ENCODE data around the gene ZNF197. TPM values are rescaled to one million over a fixed set of nuclear protein-coding genes. Genes with fewer than 3 reads are reported as not detected.
"Not testable (repeated sequence)": the region's sequence is repeated elsewhere in the genome, so short reads cannot be mapped to it uniquely, and the experiment has no call there.

Gene ZNF197
- 10 to 100 TPM; 12.0 to 13.5 (median 12.2) TPM for total RNA-seq (2021; fragmentation: NEBNext Ultra II Directional; extraction: Animal tissue kit (Norgen Biotek cat#: 25700))
- long read RNA-seq, partial matches to known transcripts = 0 of 7 reads
- long read RNA-seq, other reads (novel, unspliced or antisense) = 2 of 7 reads

GRCh38 chr3:44624749-44625480 lies at the start of gene ZNF197:
ZNF197 (plus strand) TSS chr3:44625036; CDS start chr3:44629155, 4,119 bp downstream.
- H3K4me1 Mint-ChIP-seq (ENCODE audit: low read depth) = peaks cover 19% of the 10 kb centered on the region

GRCh38 chr3:44576613-44577012 lies 48.2 kb upstream of the ZNF197 start:
- Mint-ChIP-seq H3K27me3 (ENCODE audit: insufficient read depth) (no peaks in the 10 kb centered on the region; the same call in 1 of the 2 replicates), H3K36me3 (ENCODE audit: low read depth) (peaks cover 13% of the 10 kb centered on the region)
- TF ChIP-seq CTCF (IDR thresholded peaks at IDR 0.05) = no peak

More at GRCh38 chr3:44624749-44625480, at the start of gene ZNF197:
- H3K9me3 Mint-ChIP-seq = no peaks in the 10 kb centered on the region
- peaks cover 6% of the 10 kb centered on the region; the same call in 1 of the 2 replicates for H3K36me3 Mint-ChIP-seq (ENCODE audit: low read depth)
- H3K4me3 Mint-ChIP-seq = peak within 1 kb of the TSS; percentile 96
- peak within 1 kb of the TSS; percentile 86 for H3K27ac Mint-ChIP-seq
- DNase-seq = peak; percentile 84
- peak; percentile 25; the same call in 1 of the 2 replicates for TF ChIP-seq CTCF (IDR thresholded peaks at IDR 0.05)
- H3K27me3 Mint-ChIP-seq (ENCODE audit: insufficient read depth) = no peaks in the 10 kb centered on the region; the same call in 1 of the 2 replicates

GRCh38 chr3:44577354-44577952 lies 47.4 kb upstream of the ZNF197 start:
- H3K9me3 Mint-ChIP-seq = peaks cover 51% of the 10 kb centered on the region
- H3K4me1 Mint-ChIP-seq (ENCODE audit: low read depth); DNase-seq; H3K36me3 Mint-ChIP-seq (ENCODE audit: low read depth); H3K4me3 Mint-ChIP-seq; H3K27me3 Mint-ChIP-seq (ENCODE audit: insufficient read depth); H3K27ac Mint-ChIP-seq: not testable (repeated sequence)

More at GRCh38 chr3:44576613-44577012, 48.2 kb upstream of the ZNF197 start:
- no peaks in the 10 kb centered on the region for H3K4me1 Mint-ChIP-seq (ENCODE audit: low read depth)
- no peak for DNase-seq
- H3K9me3 Mint-ChIP-seq = peaks cover 57% of the 10 kb centered on the region
- H3K4me3 Mint-ChIP-seq = no peak overlapping the region
- no peak overlapping the region for H3K27ac Mint-ChIP-seq

- not testable (repeated sequence) for DNase-seq; H3K36me3 Mint-ChIP-seq (ENCODE audit: low read depth); H3K4me1 Mint-ChIP-seq (ENCODE audit: low read depth); H3K4me3 Mint-ChIP-seq; H3K27ac Mint-ChIP-seq; H3K27me3 Mint-ChIP-seq (ENCODE audit: insufficient read depth)
- peaks cover 45% of the 10 kb centered on the region for H3K9me3 Mint-ChIP-seq
Measured at GRCh38 chr3:44578316-44578715, 46.5 kb upstream of the ZNF197 start.

- not testable (repeated sequence) for H3K4me1 Mint-ChIP-seq (ENCODE audit: low read depth); H3K27ac Mint-ChIP-seq; H3K36me3 Mint-ChIP-seq (ENCODE audit: low read depth); DNase-seq; H3K4me3 Mint-ChIP-seq; H3K27me3 Mint-ChIP-seq (ENCODE audit: insufficient read depth)
- H3K9me3 Mint-ChIP-seq = peaks cover 50% of the 10 kb centered on the region
Measured at GRCh38 chr3:44578924-44579515, 45.8 kb upstream of the ZNF197 start.

GRCh38 chr3:44579749-44580148 lies 45.1 kb upstream of the ZNF197 start:
- not testable (repeated sequence) for DNase-seq; H3K4me1 Mint-ChIP-seq (ENCODE audit: low read depth); H3K27ac Mint-ChIP-seq; H3K4me3 Mint-ChIP-seq; H3K36me3 Mint-ChIP-seq (ENCODE audit: low read depth)
- Mint-ChIP-seq H3K9me3 (peaks cover 45% of the 10 kb centered on the region), H3K27me3 (ENCODE audit: insufficient read depth) (peaks cover 10% of the 10 kb centered on the region)

GRCh38 chr3:44580971-44581370 lies 43.9 kb upstream of the ZNF197 start:
- not testable (repeated sequence) for H3K27ac Mint-ChIP-seq; H3K4me1 Mint-ChIP-seq (ENCODE audit: low read depth)
- H3K27me3 Mint-ChIP-seq (ENCODE audit: insufficient read depth) = peaks cover 10% of the 10 kb centered on the region

More at GRCh38 chr3:44580971-44581370, 43.9 kb upstream of the ZNF197 start:
- DNase-seq; H3K36me3 Mint-ChIP-seq (ENCODE audit: low read depth); H3K4me3 Mint-ChIP-seq: not testable (repeated sequence)
- H3K9me3 Mint-ChIP-seq = peaks cover 44% of the 10 kb centered on the region

Measured in HFFc6 (cell line).